WTC11 (cell line): ENCODE data around the gene ABLIM3. TPM values are rescaled to one million over a fixed set of nuclear protein-coding genes. Genes with fewer than 3 reads are reported as not detected.
"Not testable (repeated sequence)": the region's sequence is repeated elsewhere in the genome, so short reads cannot be mapped to it uniquely, and the experiment has no call there.

Experiments used
- ATAC-seq: fragments of 200-7000 bp; cut with Tn5 transposase; 2 replicates; pipeline ENCODE4 v1.10.0; 2021; ENCODE audit warnings: mild to moderate bottlenecking, moderate library complexity
- CTCF ChIA-PET: fragments of 300-600 bp; sonication (Branson Sonifier 250); formaldehyde crosslinking; loops from one replicate; lab custom pipeline; 2021; ENCODE audit warnings: antibody characterized with exemption; lab: Charles Lee
- POLR2A ChIA-PET: fragments of 350-600 bp; sonication (Branson Sonifier 250); formaldehyde crosslinking; loops from one replicate; lab custom pipeline; 2021; ENCODE audit warnings: antibody characterized with exemption; lab: Charles Lee
- DNase-seq: peaks from one replicate; pipeline ENCODE4 v3.0.0; 2021; ENCODE audit warnings: low spot score
- H3K27ac Mint-ChIP-seq: 2 replicates; pipeline ENCODE4 v1.8.0; 2021; ENCODE audit warnings: mixed read lengths
- H3K27me3 Mint-ChIP-seq: 2 replicates; pipeline ENCODE4 v1.8.0; 2021; ENCODE audit warnings: low read depth, mild to moderate bottlenecking, moderate library complexity, mixed read lengths
- H3K36me3 Mint-ChIP-seq: 2 replicates; pipeline ENCODE4 v1.8.0; 2021; ENCODE audit warnings: mixed read lengths
- H3K4me1 Mint-ChIP-seq: 2 replicates; pipeline ENCODE4 v1.8.0; 2022; ENCODE audit warnings: mixed read lengths
- H3K4me3 Mint-ChIP-seq: 2 replicates; pipeline ENCODE4 v1.8.0; 2021; ENCODE audit warnings: mild to moderate bottlenecking, moderate library complexity, mixed read lengths
- H3K9me3 Mint-ChIP-seq: 2 replicates; pipeline ENCODE4 v1.8.0; 2021; ENCODE audit warnings: mixed read lengths
- EMX1 ChIP-seq: fragments of 250-450 bp; sonication (Bioruptor Pico); IDR thresholded peaks from 2 replicates; pipeline ENCODE4 v1.8.0; 2021; ENCODE audit warnings: mild to moderate bottlenecking
- ERG ChIP-seq: fragments of 250-450 bp; sonication (Bioruptor Pico); IDR thresholded peaks from 2 replicates; pipeline ENCODE4 v1.8.0; 2021; ENCODE audit warnings: mild to moderate bottlenecking
- FOXK1 ChIP-seq: sonication (generic); formaldehyde crosslinking; IDR thresholded peaks from 2 replicates; pipeline ENCODE4 v1.8.0; 2022; ENCODE audit warnings: mild to moderate bottlenecking, moderate library complexity, missing genetic modification reagents
- HMGA2 ChIP-seq: fragments of 250-450 bp; sonication (Bioruptor Pico); IDR thresholded peaks from 2 replicates; pipeline ENCODE4 v1.4.0; 2021; ENCODE audit warnings: mild to moderate bottlenecking, moderate library complexity
- MXD4 ChIP-seq: fragments of 250-450 bp; sonication (Bioruptor Pico); IDR thresholded peaks from 2 replicates; pipeline ENCODE4 v1.8.0; 2021; ENCODE audit warnings: mild to moderate bottlenecking, moderate library complexity, borderline replicate concordance
- NR3C1 ChIP-seq: sonication (generic); formaldehyde crosslinking; conservative IDR thresholded peaks from 2 replicates; pipeline ENCODE4 v1.8.1; 2023; ENCODE audit warnings: low read depth, mild to moderate bottlenecking, missing genetic modification reagents
- SMAD4 ChIP-seq: sonication (generic); formaldehyde crosslinking; IDR thresholded peaks from 2 replicates; pipeline ENCODE4 v1.8.0; 2022; ENCODE audit warnings: mild to moderate bottlenecking, missing genetic modification reagents
- SP1 ChIP-seq: sonication (generic); formaldehyde crosslinking; conservative IDR thresholded peaks from 2 replicates; pipeline ENCODE4 v1.8.1; 2022; ENCODE audit warnings: missing genetic modification reagents
- STAT6 ChIP-seq: sonication (generic); formaldehyde crosslinking; conservative IDR thresholded peaks from 2 replicates; pipeline ENCODE4 v1.8.1; 2023; ENCODE audit warnings: mild to moderate bottlenecking, low read depth, missing genetic modification reagents, moderate library complexity
- ZBTB21 ChIP-seq: sonication (generic); formaldehyde crosslinking; IDR thresholded peaks from 2 replicates; pipeline ENCODE4 v1.8.1; 2023; ENCODE audit warnings: mild to moderate bottlenecking, missing genetic modification reagents, borderline replicate concordance
- ZNF121 ChIP-seq: sonication (generic); formaldehyde crosslinking; IDR thresholded peaks from 2 replicates; pipeline ENCODE4 v1.8.0; 2023; ENCODE audit warnings: missing genetic modification reagents
- ZNF281 ChIP-seq: sonication (generic); formaldehyde crosslinking; IDR thresholded peaks from 2 replicates; pipeline ENCODE4 v1.8.0; 2023; ENCODE audit warnings: mild to moderate bottlenecking, missing genetic modification reagents
- ZNF317 ChIP-seq: sonication (generic); formaldehyde crosslinking; IDR thresholded peaks from 2 replicates; pipeline ENCODE4 v1.8.1; 2023; ENCODE audit warnings: low read depth, mild to moderate bottlenecking, moderate library complexity, missing genetic modification reagents, borderline replicate concordance
- ZNF416 ChIP-seq: fragments of 250-450 bp; sonication (Bioruptor Pico); IDR thresholded peaks from 2 replicates; pipeline ENCODE4 v1.9.0; 2021; ENCODE audit warnings: mild to moderate bottlenecking, inconsistent platforms
- ZNF671 ChIP-seq: fragments of 250-450 bp; sonication (Bioruptor Pico); IDR thresholded peaks from 2 replicates; pipeline ENCODE4 v1.8.0; 2021; ENCODE audit warnings: mild to moderate bottlenecking
- total RNA-seq: library from RNA; stranded (reverse); gene quantifications from 3 replicates; pipeline ENCODE4 v1.2.3, GENCODE V29; 2021

ABLIM3 gene
- total RNA-seq, 1 experiment from 2014 or later: 0.33 TPM

- H3K9me3 Mint-ChIP-seq: no peaks in the 10 kb centered on the region
- POLR2A ChIA-PET: no interaction called here
- peaks cover 8% of the 10 kb centered on the region for H3K4me1 Mint-ChIP-seq
- H3K4me3 Mint-ChIP-seq: no peak overlapping the region
- TF ChIP-seq ZNF281 (CRISPR knock-in tag) (no peak), ZNF671 (CRISPR knock-in tag) (no peak), FOXK1 (CRISPR knock-in tag) (no peak), SP1 (CRISPR knock-in tag) (no peak), ERG (CRISPR knock-in tag) (no peak), ZNF317 (CRISPR knock-in tag) (no peak), ZNF121 (CRISPR knock-in tag) (no peak), MXD4 (CRISPR knock-in tag) (no peak), NR3C1 (CRISPR knock-in tag) (no peak)
- TF ChIP-seq, all 79 proteins: peak for 0
- Mint-ChIP-seq H3K27ac (no peak overlapping the region), H3K36me3 (no peaks in the 10 kb centered on the region), H3K27me3 (peaks cover 3% of the 10 kb centered on the region)
- ATAC-seq (no peak), DNase-seq (no peak)
- CTCF ChIA-PET: no interaction called here
Measured at GRCh38 chr5:149186506-149186905, 45.2 kb downstream of the ABLIM3 start.

- not testable (repeated sequence) for ATAC-seq
Measured at GRCh38 chr5:149187617-149188016, 46.3 kb downstream of the ABLIM3 start.

GRCh38 chr5:149188383-149188782 is 47.1 kb downstream of the ABLIM3 start:
- Mint-ChIP-seq H3K27ac (no peak overlapping the region), H3K36me3 (no peaks in the 10 kb centered on the region), H3K4me3 (no peak overlapping the region), H3K27me3 (no peaks in the 10 kb centered on the region), H3K9me3 (no peaks in the 10 kb centered on the region), H3K4me1 (peaks cover 10% of the 10 kb centered on the region)
- no peak for TF ChIP-seq SMAD4 (CRISPR knock-in tag)
- TF ChIP-seq ZBTB21 (CRISPR knock-in tag): no peak
- TF ChIP-seq HMGA2 (CRISPR knock-in tag): no peak
- TF ChIP-seq ZNF416 (CRISPR knock-in tag): no peak
- ChIA-PET CTCF (no interaction called here), POLR2A (no interaction called here)
- DNase-seq: no peak
- no peak for ATAC-seq

More at GRCh38 chr5:149187617-149188016, 46.3 kb downstream of the ABLIM3 start:
- H3K4me3 Mint-ChIP-seq, H3K27me3 Mint-ChIP-seq, H3K4me1 Mint-ChIP-seq, CTCF ChIA-PET, DNase-seq, H3K27ac Mint-ChIP-seq, POLR2A ChIA-PET, H3K9me3 Mint-ChIP-seq, H3K36me3 Mint-ChIP-seq: not testable (repeated sequence)

- no peak for TF ChIP-seq STAT6 (CRISPR knock-in tag)
- no peak for TF ChIP-seq EMX1
- TF ChIP-seq, all 79 proteins: peak for 0
- Mint-ChIP-seq H3K27ac (no peak overlapping the region), H3K27me3 (no peaks in the 10 kb centered on the region), H3K4me1 (0 out of 2 replicates have a peak, but pooled peaks cover 2% of the 10 kb centered on the region), H3K4me3 (no peak overlapping the region), H3K9me3 (no peaks in the 10 kb centered on the region), H3K36me3 (no peaks in the 10 kb centered on the region)
- DNase-seq (no peak), ATAC-seq (no peak)
- ChIA-PET POLR2A (no interaction called here), CTCF (interaction anchor here (1.2 kb wide), 1 partner anchor 54 kb away, joined by 4 read pairs; the partner anchor contains the start of gene ABLIM3)
Measured at GRCh38 chr5:149195337-149195887, 54.1 kb downstream of the ABLIM3 start.
